Omental fat pad (tissue), 4 donors: ENCODE measurements around the gene LPCAT1. TPM values are rescaled to one million over a fixed set of nuclear protein-coding genes. Genes with fewer than 3 reads are reported as not detected.
"Not testable (repeated sequence)": the region's sequence is repeated elsewhere in the genome, so short reads cannot be mapped to it uniquely, and the experiment has no call there.

Experiments used
- ATAC-seq: fragments of 150-250 bp; one replicate; pipeline ENCODE4 v1.9.1; 2016; ENCODE audit warnings: mild to moderate bottlenecking, moderate library complexity; ENCODE audit not compliant: low FRiP score
- DNase-seq: peaks from one replicate; pipeline ENCODE4 v3.0.0-alpha.2; 2019; ENCODE audit warnings: low spot score
- total RNA-seq, 4 donors: library from RNA; depleted of rRNA; stranded (reverse); fragments of >200 nt; gene quantifications; one replicate each; pipeline ENCODE4 v1.1.0, GENCODE V29; 2016
- TF ChIP-seq, protein P1 (sequence below), 3 donors: fragments of 450-650 bp; IDR thresholded peaks; one replicate each; pipeline ENCODE4 v1.5.1; 2016 to 2017; ENCODE audit warnings: antibody characterized with exemption in 3 of 3, mild to moderate bottlenecking in 3 of 3, moderate library complexity in 2 of 3

LPCAT1 gene
- total RNA-seq, 4 donors from 2014 or later = 22.3 to 37.1 (median 34.5) TPM

DNA sequence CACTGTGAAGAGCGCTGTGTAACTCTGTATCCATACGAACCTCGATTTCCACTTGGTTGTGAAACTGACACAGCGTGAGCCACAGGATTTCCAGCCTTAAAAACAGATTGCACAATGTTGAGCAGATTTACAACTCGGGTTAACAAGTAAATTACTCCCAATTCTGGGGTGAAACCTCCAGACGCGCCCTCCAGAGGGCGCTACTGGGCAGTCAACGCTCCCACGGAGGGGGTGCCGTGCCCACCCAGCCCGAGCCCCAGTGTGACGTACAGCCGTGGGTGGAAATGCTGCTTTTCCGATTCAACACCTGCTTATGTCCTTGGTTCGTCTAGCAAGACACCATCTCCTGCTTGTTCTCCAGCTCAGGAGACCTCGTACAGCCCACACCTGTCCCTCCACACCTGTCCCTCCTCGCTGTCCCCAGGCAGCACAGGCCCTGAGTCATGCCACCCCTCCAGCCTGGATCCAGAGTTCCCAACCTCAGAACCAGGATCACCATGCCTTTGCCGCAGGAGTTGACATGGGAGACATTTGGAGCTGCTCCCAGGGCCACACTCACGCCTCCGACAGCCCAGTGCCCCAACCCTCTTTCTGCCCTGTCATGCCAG is 44.1 kb downstream of the LPCAT1 start:
- TF ChIP-seq, protein P1, sequence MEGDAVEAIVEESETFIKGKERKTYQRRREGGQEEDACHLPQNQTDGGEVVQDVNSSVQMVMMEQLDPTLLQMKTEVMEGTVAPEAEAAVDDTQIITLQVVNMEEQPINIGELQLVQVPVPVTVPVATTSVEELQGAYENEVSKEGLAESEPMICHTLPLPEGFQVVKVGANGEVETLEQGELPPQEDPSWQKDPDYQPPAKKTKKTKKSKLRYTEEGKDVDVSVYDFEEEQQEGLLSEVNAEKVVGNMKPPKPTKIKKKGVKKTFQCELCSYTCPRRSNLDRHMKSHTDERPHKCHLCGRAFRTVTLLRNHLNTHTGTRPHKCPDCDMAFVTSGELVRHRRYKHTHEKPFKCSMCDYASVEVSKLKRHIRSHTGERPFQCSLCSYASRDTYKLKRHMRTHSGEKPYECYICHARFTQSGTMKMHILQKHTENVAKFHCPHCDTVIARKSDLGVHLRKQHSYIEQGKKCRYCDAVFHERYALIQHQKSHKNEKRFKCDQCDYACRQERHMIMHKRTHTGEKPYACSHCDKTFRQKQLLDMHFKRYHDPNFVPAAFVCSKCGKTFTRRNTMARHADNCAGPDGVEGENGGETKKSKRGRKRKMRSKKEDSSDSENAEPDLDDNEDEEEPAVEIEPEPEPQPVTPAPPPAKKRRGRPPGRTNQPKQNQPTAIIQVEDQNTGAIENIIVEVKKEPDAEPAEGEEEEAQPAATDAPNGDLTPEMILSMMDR (IDR thresholded peaks at IDR 0.05) = peak in 1 of 3 donors; percentile 68
- peak; percentile 66 for ATAC-seq
- no peak for DNase-seq

DNA sequence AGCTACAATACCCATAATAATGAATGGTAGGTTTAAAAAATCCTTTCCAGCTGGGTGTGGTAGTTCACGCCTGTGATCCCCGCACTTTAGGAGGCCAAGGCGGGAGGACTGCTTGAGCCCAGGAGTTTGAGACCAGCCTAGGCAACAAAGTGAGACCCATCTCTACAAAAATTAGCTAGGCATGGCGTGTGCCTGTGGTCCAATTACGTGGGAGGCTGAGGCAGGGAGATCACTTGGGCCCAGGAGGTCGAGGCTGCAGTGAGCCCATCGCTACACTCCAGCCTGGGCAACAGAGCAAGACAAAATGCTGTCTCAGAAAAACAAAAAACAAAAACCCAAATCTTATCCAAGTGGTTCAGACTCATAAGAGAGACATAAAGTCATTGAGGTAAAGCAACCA is 44.7 kb downstream of the LPCAT1 start:
- no peak for DNase-seq
- TF ChIP-seq, protein P1 (IDR thresholded peaks at IDR 0.05) = no peak
- no peak for ATAC-seq

DNA sequence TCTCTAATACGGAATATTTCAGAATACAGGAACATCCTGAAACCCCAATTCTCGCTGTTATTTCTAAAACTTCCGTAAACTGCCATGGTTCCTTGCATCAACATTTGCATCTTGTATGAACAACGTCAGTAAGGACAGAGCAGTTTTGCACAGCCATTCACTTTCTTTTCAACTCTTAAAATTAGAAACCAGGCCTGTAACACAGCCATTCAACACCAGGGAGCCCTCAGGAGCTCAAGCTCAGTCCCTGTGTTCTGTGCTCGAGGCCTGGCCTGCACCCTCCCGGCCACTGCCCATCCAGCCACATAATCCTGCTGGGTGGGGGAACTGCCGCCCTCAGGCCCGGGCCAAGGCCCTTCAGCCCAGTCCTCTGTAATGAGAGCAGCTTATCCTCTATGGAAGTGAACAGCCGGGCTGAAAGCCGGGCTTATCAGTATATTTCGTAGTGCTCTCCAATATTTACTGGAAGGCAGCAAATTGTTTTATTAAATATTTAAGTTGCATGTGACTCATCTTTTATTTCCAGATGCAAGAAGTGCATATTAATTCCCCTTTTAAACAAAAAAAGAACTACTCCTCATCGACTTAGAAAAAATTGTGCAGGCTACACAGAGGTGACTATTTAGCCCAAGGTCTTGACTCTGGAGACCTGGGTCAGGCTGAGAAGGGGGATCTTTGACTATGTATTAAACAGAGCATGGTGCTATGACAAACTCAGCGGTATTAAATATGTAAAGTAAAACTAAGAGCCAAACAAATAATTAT is 45.3 kb downstream of the LPCAT1 start:
- DNase-seq (no peak), ATAC-seq (no peak)
- TF ChIP-seq, protein P1 (IDR thresholded peaks at IDR 0.05) = no peak

DNA sequence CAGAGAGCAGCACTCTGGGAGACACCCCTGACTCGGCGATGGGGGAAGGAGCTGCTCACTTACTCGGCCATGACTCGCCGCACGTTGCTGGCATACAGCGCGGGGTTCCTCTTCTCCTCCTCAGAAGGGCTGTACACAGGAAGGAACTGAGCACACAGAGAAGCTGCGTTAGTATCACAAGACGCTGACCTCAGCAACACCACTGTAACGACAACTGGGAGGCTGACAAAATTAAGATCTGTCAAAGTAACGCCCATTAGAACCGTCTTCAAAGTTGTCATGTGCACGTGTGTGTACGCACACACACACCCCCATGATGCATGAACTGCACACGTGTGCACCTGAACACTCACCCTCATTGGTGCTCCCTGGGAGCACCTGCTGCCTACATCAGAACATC is 46.4 kb downstream of the LPCAT1 start:
- TF ChIP-seq, protein P1 (IDR thresholded peaks at IDR 0.05) = no peak
- no peak for DNase-seq
- ATAC-seq = no peak

DNA sequence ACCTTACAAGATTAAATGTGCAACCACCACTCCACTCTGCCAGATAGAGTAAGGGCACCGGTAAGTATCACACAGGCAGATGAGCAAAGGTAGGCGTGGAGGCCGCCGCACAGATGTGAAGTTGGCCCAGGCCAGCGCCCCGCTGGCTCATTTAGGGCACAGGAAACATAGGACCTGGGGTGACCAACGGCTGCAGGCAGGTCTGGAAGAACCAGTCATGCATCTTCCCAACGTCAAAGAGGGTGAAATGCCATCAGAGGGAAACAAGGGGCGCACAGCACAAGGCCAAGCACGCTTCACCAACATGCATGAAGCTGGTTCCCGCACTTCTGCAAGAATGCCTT is 46.8 kb downstream of the LPCAT1 start:
- TF ChIP-seq, protein P1 (IDR thresholded peaks at IDR 0.05) = no peak
- ATAC-seq = no peak
- no peak for DNase-seq

DNA sequence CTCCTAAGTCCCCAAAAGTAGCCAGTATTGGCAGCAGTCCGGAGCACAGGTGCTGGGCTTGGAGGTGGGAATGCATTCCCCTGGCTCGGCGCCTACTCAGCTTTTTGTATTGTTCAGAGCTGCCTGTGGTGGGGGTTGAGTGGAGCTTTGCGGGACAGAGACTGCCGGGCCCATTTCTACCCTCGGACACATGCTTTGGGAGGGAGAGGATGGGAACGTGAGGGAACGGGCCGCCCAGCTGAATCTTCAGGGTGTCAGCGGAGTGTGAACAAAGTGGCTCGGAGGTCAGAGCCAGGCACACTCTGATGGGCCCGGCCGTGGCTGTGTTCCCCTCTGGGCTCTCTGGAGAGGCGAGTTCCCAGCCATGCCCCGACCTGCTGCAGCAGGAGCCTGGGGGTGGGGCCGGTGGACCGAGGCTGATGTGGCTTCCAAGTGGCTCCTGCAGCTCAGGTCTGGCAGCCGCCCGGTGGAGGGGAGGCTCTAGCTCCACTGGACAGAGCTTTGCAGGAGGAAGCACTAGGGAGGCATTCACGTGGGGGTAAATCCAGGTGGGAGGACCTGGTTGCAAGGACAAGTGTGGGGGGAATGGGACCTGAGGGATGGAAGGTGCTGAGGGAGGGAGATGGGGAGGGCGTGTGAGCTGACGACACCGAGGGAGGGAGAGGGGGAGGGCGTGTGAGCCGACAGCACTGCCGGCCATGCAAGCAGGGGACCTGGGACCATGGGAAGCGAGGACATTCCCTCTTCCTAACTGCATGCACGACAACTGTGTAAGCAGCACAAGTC is 47.4 kb downstream of the LPCAT1 start:
- TF ChIP-seq, protein P1 (IDR thresholded peaks at IDR 0.05) = no peak
- no peak for ATAC-seq
- DNase-seq = no peak

DNA sequence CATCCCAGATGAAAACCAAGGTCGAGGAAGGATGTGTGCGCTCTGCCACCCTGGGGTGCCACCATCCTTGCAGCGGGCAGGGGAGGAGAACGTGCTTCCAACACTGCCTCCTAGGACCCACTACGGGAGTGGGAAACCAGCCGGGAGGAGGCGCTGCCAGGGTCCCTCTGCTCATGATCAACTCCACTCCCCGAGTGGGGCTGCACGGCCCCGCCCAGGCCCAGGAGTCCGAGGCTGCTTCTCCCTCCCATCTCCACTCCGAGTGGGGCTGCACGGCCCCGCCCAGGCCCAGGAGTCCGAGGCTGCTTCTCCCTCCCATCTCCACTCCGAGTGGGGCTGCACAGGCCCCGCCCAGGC is 48.2 kb downstream of the LPCAT1 start:
- not testable (repeated sequence) for ATAC-seq, DNase-seq
